GM03348 (cell line): ENCODE results near the gene CCDC88C.
A peak's percentile ranks its signal among the peaks of the same experiment; 100 is the strongest.

ENCODE experiments used
- DNase-seq: peaks from one replicate; pipeline ENCODE4 v3.0.0; 2012; ENCODE audit warnings: low spot score

The CCDC88C gene

DNA sequence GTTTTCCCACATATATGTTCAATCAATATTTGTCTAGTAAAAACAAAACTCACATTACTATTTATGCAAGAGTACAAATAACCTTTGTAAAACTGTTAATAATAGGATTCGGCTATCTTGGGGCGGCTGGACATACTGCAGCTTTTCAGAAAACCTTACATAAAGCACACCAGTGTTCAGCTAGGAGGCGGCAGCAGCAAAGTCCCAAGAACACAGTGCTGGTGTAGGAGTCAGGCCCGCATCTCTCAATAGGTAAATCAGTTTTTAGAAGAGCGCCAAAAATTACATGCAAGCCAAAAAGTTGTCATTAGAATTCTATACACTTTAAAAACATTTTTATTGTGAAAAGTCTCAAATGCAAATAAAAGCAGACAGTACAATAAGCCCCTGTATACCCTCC is 37.5 kb downstream of the CCDC88C start:
- no peak for DNase-seq

DNA sequence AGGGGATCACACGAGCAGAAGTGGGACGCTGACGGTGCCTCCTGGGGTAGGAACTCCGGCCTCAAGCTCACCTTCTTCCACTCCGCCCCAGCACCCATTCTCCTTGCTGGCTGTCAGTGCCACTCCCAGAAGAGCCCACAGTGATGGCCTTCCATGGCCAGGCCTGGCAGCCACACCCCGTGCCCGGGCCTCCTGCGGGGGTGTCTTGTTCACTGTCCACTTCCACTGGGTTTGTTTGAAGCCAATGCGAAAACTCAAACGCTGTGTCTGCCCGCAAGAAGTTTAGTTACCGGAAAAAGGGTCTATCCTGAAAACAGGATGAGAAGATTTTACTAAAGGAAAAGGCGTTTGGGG is 38.1 kb downstream of the CCDC88C start:
- DNase-seq, result no peak

DNA sequence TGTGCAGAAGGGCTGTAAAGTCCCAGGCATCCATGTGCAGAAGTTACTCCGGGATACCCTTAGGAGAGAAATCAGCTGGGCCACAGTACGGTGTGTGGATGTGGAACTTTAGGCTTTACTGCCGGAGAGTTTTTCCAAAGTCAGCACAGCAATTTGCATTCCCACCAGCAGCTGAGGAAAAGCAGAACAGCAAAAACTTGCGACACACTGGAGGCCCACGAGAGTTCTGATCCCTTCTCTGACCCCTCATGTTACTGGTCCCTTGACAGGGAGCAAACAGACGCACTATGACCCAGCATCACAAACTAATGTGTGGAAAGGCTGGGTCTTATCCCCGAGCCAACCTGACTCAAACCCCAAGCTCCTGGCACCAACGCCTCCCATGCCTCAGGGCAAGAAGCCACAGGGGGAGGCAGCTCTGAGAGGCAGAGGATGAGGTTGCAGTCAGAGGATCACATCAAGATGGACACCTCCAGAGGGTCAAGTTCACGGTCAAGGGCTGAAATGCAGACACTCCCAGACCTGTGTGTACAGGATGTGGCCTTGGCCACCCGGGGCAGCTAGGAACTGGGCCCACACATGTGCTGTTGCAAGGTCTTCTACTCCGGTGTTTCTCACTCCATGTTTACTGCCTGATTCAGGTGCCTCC is 38.6 kb downstream of the CCDC88C start:
- DNase-seq, result no peak

DNA sequence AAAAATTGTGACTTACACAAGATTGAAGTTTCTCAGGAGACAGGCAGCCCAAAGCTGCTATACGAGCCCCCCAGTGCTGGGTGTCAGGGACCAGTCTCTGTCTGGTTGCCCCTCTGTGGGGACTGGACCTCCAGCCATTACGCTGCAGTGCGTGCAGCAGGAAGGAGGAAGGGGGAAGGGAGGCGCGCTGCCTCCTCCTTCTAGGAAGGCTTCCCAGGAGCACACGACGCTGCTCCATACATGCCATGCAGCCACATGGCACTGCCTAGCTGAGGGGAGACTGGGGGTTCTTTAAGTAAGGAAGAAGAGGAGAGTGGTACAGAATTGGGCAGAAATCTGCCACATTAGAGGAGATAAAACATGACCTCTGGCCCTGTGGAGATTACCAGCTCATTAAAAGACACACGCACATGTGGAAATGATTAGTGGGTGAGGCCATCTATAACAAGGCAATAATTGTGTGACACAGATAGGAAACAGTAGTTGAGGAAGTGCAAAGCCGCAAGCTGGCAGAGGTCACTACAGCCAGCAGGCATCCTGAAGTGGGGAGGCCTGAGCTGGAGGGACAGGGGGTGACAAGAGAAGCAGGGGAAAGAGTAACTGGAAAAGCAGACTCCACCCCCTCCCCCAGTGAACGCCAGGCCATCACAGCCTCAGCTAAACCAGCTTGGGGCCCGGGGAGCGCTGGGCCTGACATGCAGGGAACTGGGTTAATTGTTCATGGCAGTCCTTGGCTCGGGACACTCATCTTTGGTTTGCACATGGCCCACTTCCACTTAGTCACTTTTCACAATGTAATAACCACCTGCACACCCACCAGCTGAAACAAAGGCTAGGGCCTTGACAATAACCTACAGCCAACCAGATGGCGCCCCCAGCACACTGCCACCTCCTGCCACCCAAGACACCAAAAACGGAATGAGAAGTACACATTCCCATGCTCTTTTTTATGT is 39.6 kb downstream of the CCDC88C start:
- no peak for DNase-seq

DNA sequence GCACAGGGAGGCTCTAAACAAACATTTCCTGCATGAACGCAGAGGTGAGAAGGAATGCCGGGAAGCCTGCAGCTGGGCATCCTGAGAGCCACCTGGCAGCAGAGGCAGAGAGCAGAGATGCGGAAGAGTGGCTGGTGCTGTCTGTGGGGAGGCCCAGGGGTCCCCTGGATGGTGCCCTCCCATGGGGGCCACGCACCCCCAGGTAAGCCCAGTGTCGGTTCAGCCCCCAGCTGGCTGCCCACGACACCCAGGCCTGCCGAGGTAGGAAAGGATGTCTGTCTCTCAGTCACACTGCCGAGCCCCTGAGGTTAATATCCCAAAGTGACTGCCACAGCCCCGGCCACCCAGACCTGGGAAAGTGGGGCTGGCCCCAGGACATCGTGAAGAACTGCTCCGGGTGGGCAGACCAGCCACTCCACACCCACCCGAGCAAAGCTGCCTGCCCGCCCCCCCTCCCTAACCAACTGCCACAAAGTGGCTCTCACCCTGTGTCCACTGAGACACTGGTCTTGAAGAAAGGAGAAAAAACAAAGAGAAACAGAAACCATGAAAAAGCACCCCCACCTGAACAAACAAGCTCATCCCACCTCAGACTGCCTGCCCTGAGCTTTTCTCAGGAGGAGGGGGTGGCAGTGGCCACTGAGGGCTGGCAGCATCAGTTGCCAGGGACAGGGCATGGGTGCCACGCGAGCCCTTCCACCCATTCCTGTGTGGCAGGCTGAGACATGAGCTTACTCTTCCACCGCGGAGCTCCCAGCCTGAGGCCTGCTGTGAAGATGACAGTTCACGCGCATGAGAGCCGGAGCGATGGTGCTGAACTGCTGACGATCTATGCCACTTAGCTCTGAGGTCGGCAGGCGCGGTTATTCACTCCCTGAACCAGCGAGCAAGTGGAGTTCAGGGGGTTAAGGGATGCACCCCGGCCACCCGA is 40.8 kb downstream of the CCDC88C start:
- DNase-seq, result no peak

DNA sequence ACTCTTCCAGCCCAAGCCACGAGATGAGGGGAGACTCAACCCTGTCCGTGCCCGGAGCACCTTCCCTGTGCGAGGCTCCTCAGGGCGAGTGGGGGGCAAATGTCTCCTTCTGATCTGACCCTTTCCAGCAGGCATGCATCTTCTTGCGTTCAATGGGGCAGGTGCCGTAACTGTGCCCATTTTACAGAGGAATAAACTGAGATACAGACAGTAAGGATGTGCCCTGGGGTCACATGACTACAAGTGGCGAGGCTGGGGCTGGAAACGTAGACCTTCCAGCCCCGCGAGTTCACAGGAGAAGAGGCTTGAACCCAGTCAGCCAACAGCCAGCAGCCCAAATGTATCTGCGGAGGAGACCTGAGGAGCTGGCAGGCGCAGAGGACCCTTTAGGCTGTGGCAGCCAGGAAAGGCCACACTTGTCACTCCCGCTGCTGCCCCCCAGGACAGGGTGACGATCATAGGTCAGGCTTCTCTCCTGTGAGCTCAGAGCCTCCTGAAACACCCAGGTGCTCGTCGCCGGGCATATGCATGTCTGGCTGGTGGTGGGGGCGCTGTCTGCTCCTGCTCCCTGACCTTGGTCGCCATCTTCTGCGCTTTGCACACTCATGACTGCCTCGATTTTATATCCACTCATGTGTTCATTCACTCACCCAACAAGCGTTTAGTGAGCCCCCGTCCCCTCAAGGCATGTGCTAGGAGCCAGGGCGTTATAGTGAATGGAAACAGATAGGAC is 41.7 kb downstream of the CCDC88C start:
- no peak for DNase-seq

DNA sequence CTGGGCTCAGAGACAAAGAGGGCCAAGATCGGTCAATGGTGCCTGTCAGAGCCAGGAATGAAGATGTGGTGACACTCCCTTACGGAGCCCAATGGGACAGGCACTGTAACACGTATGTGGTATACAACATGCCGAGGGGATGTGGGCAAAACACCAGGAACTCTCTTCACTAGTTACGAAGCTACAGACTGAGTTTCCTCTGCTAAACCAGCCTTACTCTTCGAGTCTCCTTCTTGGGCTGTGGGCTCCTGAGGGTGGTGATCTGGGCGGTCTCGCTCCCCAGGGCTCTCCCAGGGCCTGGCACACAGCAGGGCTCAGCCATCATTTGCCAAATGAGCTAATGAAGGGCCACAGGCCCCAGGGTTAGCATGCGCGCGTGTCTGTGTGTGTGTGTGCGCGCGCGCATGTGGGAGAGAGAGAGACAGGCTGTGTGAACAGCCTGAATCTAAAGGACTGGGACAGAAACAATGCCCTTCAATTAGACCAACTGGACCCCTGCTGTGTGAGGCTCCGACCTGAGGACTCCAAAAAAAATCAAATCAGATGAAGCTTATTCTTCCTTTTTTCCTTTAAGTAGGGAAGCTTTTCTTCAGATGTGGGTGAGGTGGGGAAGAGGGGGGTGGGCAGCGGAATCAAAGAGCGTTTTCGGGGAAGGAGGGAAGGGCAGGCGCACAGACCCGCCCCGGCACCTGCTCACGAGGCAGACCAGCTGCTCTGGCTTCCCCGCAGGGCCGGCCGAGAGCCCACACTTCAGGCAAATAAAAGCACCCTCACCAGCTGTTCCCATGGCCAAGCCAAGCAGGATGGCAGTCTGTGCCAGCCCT is 42.5 kb downstream of the CCDC88C start:
- DNase-seq, result no peak

DNA sequence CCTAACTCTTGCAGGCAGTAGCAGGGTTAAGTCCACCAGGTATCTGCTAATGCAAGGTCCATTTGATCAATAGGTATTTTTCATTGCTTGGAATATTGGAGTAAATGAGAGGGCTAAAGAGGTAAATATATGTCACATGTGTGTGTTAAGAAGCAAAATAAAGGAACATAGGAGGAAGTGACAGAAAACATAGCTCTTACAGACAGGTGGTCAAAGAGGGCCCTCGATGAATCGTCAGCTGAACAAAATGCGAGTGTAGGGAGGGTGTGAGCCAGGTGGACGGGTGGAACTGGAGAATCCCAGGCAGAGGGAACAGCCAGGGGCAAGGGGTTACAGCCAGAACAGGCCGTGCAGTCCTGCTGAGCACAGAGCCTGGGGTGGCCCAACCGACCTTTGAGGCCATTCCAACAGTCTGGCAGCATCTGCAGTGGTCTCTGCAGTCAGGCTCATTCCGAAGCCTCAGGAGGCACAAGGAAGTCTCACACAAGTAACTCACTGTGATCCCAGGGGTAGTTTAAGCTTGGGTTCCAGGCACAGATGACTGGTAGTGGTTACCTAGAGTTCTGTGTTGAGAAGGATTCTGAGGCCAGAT is 43.2 kb downstream of the CCDC88C start:
- DNase-seq, result no peak

DNA sequence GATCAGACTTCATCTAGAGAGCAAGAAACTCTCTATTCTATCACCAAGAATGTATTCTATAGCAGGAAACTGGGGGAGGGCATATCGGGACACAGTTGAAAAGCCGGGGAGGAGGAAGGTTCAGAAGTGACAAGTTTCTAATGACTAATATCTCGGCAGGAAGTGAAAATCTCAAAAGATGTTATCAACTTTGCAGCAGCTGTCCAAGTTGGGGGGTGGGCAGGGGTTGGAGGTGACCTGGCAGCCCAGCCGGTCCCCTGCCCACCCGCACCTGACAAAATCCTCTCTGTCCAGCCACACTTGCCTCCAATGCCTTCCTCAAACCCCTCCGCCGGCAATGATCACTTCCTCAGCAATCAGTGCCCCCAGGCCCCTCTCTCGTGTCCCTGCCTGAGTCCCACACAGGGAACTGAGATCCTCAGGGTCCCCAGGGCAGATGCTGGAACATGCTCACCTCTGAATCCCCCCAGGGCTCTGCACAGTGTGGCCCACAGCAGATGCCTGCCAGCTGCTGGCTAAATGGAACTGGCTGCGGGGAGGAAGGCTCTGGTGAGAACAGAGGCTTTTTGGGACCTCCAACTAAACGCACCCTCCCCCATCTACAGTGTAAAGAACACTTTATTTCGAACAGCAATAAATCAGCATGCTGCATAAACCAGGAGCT is 43.9 kb downstream of the CCDC88C start:
- no peak for DNase-seq

DNA sequence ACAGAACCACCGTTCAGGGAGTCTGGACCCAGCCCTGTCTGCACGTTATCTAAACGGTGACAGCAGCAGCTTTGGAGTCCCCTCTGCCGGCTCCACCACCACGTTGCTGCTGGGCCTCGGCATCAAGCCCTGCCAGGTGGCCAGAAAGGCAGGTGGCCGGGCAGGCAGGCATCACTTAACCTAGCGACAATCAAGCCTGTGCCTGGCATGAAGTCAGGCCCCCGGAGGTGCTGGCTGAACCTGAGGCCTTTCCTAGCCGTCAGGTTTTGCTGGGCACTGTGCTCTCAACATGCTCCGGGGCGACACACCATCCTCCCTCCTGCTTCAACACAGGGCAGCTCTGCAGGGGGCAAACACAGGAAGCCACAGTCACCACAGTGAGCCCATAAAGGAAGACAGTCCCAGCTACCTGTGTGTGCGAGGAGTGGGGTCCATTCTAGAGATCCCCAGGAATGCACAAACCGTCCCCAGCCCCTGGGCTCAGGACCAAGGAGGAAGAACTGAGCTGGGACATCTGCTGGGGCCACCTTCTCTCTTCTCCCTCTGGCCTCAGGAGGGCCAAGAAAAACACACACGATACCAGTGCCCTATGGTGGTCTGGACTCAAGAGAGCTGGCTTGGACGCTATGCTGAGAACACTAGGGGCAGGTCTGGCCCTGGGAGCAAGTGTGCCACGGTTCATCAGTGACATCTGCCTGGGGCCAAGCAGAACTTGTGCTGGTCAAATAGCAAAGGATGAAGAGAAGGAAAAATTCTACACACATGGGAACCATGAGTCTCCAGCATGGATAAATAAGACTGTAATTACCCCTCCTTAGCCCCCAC is 44.7 kb downstream of the CCDC88C start:
- DNase-seq, result no peak

DNA sequence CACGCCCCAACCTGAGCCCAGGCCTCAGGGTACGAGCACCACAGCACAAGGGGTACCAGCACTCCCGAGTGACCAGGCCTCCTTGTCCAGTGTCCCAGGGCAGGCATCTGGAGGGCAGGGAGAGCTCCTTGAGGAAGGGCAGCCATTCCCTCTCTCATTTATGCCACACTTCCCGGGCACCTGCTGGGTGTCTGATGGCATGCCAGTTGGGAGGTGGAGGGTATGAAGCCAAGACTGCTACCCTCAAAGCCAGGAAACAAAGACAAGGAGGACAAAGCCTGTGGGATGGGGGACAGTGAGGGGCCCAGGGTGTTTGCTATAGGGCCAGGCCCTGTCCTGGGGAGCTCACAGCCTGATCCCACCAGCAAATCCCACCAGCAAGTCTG is 45.6 kb downstream of the CCDC88C start:
- no peak for DNase-seq

DNA sequence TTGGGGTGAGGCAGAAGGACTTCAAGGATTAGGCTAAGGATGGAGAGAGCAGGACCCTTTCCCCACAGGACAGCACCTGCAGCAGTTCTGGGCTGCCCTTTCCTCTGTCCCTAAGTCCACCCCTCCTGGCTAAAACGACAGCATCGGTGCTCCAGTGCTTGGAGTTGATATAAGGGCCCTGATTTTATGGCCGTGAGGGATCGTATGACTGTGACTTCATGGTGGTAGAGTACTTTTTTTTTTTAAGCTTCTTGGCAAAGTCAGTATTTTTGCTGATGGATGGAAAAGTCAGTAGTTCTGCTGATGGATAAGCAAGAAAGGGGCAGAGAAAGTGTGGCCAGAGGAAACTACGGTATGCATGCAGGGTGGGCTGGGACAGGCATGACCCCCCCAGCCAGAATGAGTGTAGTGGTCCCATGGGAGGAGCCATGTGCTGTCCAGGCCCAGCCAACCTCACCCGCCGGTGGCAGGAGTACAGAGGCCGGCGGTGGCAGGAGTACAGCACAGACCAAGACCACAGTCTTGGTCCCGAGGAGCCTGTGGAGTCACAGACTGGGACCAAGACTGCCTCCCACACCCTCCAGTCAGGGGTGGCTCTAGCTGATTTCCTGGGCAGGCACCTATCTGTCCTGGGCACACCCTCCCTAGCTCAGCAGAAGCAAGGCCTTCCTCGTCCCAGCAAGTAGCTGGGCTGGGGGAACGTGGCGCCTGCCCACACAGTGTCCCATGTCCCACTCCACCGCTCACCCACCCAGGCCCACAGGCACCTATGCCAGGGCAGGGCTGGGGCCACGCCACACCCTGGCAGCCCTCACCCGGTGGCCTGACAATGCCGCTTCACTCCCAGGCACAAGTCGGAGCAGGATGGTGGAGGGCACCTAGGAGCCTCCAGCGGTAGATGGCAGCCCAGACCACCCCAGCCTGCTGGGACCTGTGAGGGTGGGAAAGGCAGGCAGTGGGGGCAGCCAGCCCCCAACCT is 46.3 kb downstream of the CCDC88C start:
- DNase-seq, result no peak

DNA sequence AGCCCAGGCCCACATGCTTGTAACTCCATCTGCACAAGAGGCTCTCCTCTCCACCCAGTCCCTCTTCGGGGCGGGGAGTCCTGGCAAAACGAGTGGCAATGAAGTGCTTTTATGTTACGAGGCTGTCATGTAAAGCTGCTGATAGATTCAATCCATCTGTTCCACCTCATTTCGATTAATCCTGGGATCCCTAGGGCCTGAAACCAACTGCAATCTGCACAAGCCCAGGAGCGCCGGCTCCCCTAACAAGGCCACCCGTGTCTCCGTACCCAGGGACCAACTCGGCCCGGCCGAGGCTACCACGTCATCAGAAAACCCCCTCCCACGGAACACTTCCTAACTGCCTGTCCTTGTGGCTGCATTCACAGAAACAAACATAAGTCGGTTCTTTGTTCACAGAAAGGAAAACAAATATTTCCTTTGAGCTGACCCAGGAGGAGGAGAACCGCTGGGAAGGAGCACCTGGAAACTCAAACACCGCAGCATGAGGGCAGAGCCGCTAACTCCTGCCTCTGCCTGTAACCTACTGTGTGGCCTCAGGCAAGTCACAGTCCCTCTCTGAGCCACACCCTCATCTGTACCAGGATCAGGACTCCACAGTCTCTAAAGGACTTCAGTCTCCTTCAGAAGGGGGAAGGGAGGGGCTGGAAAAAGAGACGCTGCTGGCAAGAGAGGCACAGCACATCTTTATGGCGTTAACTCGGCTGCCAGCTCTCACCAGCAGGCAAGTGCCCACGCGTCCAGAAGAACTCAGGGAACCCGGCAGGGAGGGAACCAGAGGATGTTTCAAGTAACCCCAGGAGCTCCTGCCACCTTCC is 47.8 kb downstream of the CCDC88C start:
- DNase-seq, result peak; percentile 28

DNA sequence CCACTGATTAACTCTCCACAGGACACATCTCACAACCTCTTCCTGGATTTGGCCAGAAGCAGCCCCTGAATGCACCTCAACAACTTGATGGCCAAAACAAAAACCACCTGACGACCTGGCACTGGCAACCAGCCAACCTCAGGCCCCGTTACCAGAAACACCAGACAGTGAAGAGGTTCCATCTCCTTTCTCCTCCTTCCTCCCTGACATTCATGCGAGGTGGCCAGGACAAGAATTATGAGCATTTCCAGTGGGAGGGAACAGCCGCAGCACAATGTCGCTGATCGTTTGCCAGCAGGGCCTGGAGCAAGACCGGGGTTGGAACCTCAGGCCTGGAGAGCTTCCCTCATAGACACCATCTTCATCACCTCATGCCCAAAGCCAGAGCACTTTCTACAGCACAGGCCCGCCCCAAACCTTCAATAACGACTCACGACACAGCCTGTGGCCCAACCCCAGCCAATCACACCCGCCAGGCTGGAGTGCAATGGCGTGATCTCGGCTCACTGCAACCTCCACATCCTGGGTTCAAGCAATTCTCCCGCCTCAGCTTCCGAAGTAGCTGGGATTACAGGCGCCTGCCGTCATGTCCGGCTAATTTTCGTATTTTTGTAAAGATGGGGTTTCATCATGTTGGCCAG is 48.7 kb downstream of the CCDC88C start:
- no peak for DNase-seq

DNA sequence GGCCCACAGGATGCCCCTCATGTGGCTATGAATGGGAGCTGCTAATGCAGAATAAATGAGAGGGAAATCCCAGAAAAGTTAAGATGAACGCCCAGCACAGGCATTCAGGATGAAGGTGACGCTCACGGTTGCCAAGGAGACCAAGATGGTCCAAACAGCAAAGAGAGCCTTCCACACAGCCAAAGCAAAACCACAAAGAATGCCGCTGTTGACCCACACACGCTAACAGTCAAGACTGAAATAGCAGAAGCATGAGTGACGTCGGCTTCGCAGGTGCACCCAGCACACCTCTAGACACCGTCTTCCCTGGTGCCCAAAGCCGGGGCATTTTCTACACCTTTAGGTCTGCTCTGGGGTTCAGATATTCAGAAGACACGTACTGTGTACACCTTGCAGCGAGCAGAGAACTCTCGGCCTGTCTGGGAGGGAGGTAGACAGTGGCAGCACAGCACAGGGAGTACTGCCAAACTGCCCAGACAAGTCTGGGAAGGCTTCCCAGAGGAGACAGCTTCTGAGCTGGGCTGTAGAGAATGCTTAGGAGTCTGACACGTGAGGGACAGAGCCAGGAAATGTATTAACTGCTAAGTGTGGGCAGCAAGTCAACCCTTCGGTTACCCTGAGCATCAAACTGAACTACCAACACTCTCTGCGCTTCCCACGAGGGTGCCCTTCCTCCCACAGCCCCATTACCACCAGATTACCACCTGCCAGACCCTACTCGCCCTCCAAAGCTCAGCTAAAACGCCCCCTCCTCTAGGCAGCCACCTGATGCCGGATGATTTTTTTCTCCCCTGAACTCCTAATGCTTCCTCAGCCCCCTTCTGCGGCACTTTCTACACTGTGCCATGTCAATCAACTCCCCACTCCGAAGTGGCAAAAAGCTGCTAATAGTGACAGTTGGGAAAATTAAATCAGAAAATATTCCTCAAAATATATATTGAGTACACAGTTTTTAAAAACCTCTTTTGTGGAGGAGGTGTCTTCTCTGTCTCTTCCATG is 50.1 kb downstream of the CCDC88C start:
- DNase-seq, result no peak
